ENCODE data around the gene PGK2. TPM values are rescaled to one million over a fixed set of nuclear protein-coding genes. Genes with fewer than 3 reads are reported as not detected.

The PGK2 gene
- not detected for total RNA-seq

DNA sequence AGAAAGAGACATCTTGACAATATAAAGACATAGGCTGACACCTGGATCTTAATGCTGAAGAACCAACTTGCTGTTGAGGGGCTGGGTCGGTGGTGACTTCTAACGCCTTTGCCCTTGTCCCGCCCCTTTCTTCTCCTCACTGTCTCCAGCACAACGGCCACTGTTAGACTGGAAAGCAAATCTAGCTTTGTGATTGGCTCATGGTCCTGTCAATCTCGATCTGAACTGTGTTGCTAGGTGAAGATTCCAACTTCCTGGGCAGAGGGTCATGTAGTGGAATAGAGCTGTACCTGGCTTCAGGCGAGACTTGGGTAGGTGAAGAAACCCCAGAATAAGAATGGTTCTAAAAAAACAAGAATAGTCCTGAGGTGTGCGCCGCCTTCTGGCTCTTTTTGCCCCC lies at the start of gene PGK2:
PGK2 (minus strand) TSS at position 110 of the 400 bp plus-strand sequence; CDS start at position 12, 98 bp downstream.
- DNase-seq (ENCODE audit: low spot score in 2 of 2), result no peak
- H3K4me1 ChIP-seq, result no peaks in the 10 kb centered on the region
- no peaks in the 10 kb centered on the region for H3K36me3 ChIP-seq
- no peak within 1 kb of the TSS for H3K27ac ChIP-seq
- 86% methylated on average over 8 of the region's 8 CpGs for whole genome bisulfite sequencing, 2 donors
- TF ChIP-seq POLR2A (IDR thresholded peaks at IDR 0.05), result no peak
- TF ChIP-seq, protein P1, sequence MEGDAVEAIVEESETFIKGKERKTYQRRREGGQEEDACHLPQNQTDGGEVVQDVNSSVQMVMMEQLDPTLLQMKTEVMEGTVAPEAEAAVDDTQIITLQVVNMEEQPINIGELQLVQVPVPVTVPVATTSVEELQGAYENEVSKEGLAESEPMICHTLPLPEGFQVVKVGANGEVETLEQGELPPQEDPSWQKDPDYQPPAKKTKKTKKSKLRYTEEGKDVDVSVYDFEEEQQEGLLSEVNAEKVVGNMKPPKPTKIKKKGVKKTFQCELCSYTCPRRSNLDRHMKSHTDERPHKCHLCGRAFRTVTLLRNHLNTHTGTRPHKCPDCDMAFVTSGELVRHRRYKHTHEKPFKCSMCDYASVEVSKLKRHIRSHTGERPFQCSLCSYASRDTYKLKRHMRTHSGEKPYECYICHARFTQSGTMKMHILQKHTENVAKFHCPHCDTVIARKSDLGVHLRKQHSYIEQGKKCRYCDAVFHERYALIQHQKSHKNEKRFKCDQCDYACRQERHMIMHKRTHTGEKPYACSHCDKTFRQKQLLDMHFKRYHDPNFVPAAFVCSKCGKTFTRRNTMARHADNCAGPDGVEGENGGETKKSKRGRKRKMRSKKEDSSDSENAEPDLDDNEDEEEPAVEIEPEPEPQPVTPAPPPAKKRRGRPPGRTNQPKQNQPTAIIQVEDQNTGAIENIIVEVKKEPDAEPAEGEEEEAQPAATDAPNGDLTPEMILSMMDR (IDR thresholded peaks at IDR 0.05), result no peak
- TF ChIP-seq EP300 (IDR thresholded peaks at IDR 0.05), result no peak
- H3K27me3 ChIP-seq, result no peaks in the 10 kb centered on the region
- H3K9me3 ChIP-seq, result no peaks in the 10 kb centered on the region
- no peak within 1 kb of the TSS for H3K4me3 ChIP-seq

DNA sequence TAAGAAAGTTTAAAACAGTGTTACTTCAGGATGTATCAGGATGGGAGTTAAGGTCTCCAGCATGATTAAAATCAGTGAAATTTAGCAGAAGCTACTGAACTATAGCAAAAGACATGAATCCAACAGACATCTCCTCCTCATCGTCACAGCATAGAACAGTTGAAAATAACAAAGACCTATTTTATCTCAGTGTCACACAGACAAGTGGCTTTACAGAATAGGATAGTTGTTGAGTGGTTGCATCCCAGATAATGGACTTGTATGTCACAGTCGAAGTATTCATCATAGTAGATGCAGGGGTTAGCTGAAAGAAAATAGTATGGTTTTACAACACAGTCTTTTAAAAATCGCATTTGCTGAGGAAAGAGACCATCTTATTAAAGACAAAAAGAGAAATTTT lies 48.1 kb upstream of the PGK2 start:
- Histone ChIP-seq H3K4me3 (no peak overlapping the region), H3K9me3 (no peaks in the 10 kb centered on the region), H3K27me3 (no peaks in the 10 kb centered on the region), H3K4me1 (no peaks in the 10 kb centered on the region), H3K27ac (no peak overlapping the region), H3K36me3 (no peaks in the 10 kb centered on the region)
- DNase-seq (ENCODE audit: low spot score in 2 of 2), result no peak
- WGBS, 2 donors, result 49 to 58% methylated on average over 3 of the region's 3 CpGs
- TF ChIP-seq, protein P1 (IDR thresholded peaks at IDR 0.05), result no peak
- TF ChIP-seq EP300 (IDR thresholded peaks at IDR 0.05) (no peak), POLR2A (IDR thresholded peaks at IDR 0.05) (no peak)

DNA sequence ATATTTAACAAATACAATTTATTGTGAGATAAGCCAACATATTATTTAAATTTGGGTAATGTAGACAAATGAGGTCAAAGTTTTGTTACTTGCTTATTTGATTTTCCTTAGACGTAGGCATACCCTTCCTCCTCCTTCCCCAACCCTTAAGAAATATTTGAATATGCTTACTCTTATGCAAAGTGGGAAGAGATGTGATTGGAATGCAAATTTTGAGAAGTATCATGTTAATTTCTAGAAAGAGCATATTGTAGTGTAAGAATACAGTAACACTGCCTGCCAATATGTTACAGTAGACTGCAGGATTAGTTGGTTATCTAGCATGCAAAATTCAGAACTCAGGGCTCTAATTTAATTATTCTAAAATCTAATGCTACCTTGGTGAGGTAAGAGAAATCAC lies 46.3 kb upstream of the PGK2 start:
- TF ChIP-seq, protein P1 (IDR thresholded peaks at IDR 0.05), result no peak
- TF ChIP-seq POLR2A (IDR thresholded peaks at IDR 0.05) (no peak), EP300 (IDR thresholded peaks at IDR 0.05) (no peak)
- DNase-seq (ENCODE audit: low spot score in 2 of 2), result no peak
- Histone ChIP-seq H3K36me3 (no peaks in the 10 kb centered on the region), H3K4me1 (no peaks in the 10 kb centered on the region), H3K4me3 (no peak overlapping the region), H3K27ac (no peak overlapping the region), H3K9me3 (no peaks in the 10 kb centered on the region), H3K27me3 (no peaks in the 10 kb centered on the region)
- WGBS, 2 donors, result 65 to 76% methylated on average over 1 of the region's 1 CpG

DNA sequence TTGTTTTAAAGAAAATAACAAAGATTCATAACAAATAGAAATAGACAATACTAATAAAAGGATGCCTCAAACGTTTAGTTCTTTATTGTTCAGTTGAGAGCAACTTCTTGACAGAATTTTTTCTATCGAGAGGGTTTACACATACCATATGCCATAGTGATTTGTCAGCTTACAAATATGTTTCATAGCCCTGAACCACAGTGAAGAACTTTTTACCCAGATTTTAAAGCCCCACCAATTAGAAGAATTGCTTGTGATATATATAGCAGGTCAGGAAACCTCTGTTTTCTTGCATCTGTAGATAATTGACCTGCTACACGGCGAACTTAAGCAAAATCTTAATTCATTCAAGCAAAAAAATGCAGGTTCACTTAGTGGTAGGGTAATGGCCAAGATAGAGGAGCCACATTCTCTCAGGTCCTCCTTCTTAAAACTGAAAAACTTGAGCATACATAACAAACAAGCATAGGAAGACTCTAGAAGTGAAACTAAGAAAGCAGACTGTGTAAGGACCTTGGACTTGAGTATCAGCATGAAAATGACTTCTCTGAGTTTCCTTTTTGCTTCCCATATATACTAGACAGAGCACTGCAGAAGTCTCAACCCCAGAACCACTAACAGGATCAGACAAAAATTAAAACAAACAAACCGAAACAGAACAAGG lies 39.8 kb upstream of the PGK2 start:
- H3K27me3 ChIP-seq, result no peaks in the 10 kb centered on the region
- TF ChIP-seq EP300 (IDR thresholded peaks at IDR 0.05), result no peak
- TF ChIP-seq, protein P1 (IDR thresholded peaks at IDR 0.05), result no peak
- TF ChIP-seq POLR2A (IDR thresholded peaks at IDR 0.05), result no peak
- no peaks in the 10 kb centered on the region for H3K36me3 ChIP-seq
- H3K27ac ChIP-seq, result no peak overlapping the region
- no peaks in the 10 kb centered on the region for H3K9me3 ChIP-seq
- no peak overlapping the region for H3K4me3 ChIP-seq
- 42% methylated on average over 5 of the region's 5 CpGs for WGBS, 2 donors
- no peak for DNase-seq (ENCODE audit: low spot score in 2 of 2)
- H3K4me1 ChIP-seq, result no peaks in the 10 kb centered on the region

DNA sequence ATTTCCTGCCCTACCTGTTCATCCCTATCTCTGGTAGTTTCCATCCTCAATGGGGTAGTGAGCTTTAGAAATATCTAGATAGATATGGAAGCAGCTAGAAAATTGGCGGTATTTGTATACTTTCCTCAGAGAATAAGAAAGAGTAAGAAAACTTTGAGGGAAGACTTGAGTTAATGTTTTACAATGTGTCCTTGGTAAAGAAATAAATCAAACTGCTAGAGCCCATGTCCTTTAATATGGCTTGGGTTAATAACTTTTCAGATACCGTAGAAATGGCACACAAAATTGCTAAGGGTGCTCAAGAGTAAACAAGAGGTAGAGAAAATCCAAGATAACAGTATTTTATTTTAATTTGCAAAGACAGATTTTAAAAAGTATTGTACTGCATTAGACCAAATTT lies 28.1 kb upstream of the PGK2 start:
- Histone ChIP-seq H3K27ac (no peak overlapping the region), H3K36me3 (no peaks in the 10 kb centered on the region), H3K4me1 (no peaks in the 10 kb centered on the region), H3K27me3 (no peaks in the 10 kb centered on the region), H3K4me3 (no peak overlapping the region), H3K9me3 (no peaks in the 10 kb centered on the region)
- TF ChIP-seq, protein P1 (IDR thresholded peaks at IDR 0.05), result no peak
- TF ChIP-seq EP300 (IDR thresholded peaks at IDR 0.05), result no peak
- WGBS, 2 donors, result 90 to 91% methylated on average over 2 of the region's 2 CpGs
- DNase-seq (ENCODE audit: low spot score in 2 of 2), result no peak
